OCI-M2 (cell line): ENCODE results near the gene NLRP4.
"Not testable (repeated sequence)": the region's sequence is repeated elsewhere in the genome, so short reads cannot be mapped to it uniquely, and the experiment has no call there.

ENCODE experiments used
- DNase-seq: peaks from one replicate; lab custom pipeline; 2025; ENCODE audit not compliant: unreplicated experiment; lab: John Stamatoyannopoulos, UW

The NLRP4 gene

DNA sequence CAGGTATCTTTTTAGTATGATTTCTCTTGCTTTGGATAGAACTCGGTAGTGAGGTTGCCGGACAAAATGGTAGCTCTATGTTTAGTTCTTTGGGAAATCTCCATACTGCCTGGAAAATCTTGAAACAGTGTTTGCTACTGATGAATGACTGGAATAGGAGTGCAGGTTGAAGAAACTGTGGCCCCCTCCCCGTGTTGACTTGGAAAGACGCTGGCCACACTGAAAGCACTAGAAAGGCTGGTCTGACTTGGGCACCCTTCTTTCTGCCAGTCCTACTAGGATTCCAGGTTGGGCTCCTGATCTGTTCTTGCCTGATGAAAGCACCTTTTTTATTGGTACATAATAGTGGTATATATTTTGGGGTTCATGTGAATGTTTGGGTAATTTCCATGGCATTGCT is 46.3 kb downstream of the NLRP4 start:
- DNase-seq = no peak

DNA sequence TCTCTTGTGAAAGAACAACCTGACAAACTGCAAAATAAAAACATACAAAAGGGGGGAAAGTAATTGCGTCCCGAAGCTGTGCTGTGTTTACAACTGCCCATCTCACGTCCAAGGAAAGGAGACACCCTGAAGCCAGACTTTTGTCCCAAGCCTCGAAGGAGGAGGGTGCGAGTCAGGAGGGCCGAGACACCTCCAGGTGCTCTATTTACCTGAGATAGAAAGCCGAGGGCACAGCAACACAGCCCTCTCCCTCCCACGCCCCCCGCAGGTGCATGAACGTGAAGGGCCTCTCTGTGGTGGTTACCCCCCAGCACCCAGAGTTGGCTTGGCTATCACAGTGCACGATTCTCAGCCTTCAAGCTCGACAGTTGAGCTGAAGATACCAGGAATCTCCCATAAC is 62.6 kb downstream of the NLRP4 start:
- no peak for DNase-seq

DNA sequence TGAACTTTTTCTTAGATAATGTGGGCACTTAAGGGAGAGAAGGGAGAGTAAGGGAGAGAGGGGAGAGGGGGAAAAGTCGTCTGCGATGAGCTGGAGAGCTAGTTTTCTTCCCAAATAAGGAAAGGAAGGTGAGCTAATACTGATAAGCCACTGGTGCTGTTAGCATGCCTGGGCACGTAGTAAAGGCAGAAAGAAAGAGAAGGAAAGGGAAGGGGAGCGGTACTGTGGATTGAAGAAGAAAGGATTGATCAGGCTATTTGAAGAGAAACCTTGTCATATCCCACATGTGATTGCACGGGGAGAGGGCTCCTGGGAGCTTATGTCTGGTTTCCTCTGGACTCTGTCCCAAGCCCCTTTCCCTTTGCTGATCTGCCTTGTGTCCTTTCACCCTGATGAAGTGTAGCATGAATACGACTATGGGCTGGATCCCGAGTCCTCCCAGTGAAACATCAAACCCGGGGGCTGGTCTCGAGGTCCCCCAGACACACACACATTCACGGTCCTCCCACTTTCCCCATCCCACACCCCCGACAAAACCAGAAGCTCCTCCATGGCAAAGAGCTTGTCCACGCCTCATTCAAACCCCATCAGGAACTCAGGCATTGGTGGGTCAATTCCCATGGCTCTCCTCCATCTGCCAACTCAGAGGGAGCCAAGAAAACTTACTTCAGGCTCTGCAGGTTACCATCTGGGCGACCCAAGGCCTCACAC is 65.2 kb downstream of the NLRP4 start:
- no peak for DNase-seq

DNA sequence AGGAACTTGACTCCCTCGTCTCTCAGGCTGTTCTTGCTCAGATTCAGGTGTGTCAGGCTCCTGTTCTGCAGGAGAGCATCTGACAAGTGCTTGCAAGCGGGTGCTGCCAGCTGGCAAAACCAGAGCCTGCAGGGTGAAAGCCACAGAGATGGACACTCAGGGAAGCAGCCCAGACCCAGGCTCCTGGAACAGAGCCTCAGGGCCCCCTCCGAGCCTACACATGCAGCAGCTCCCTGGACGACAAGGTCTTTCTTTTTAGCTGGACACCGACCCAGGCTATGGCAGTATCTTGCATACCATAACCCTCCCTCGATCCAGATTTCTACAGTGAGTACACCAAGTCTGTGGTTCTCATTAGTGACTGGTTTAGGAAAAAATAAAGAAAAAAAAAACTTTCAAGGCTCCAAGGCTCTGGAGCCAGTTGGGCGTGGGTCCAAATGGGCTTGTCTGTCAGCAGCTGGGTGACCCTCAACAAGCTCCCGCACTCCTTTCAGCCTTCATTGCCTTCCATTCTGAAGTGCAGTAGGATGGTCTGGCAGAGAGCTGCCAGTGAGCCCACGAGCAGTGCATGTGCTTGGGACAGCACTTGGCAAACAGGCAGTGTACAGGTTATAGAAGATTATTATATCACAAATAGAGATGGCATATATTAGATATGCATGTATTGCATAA is 65.9 kb downstream of the NLRP4 start:
- no peak for DNase-seq

DNA sequence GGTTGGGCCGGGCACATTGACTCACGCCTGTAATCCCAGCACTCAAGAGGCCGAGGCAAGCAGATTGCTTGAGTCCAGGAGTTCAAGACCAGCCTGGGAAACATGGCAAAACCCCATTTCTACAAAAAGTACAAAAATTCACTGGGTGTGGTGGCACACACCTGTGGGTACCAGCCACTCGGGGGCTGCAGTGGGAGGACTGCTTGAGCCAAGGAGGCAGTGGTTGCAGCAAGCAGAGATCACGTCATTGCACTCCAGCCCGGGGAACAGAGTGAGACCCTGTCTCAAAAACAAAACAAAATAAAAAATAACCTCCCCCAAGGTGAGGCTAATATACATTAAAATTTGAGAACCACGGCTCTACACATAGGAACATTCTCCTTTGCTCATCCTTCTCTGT is 70.9 kb downstream of the NLRP4 start:
- no peak for DNase-seq

DNA sequence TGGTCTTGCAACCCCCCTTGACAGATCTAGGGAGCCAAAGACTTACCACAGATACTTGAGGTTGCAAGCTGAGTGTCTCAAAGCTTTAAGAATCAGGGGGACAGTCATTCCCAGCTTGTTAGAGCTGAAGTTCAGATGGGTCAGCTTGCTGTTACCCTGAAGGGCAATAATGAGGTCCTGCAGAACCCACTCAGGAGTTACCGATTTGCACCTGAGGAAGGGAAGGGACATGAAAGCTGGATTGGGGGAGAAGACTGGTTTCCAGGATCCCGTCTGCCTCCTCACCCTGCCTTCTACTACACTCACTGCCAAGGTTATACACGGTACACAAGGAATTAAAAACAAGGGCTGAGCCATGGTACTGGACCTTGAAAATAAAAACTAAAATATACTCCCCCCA is 71.4 kb downstream of the NLRP4 start:
- DNase-seq = no peak

DNA sequence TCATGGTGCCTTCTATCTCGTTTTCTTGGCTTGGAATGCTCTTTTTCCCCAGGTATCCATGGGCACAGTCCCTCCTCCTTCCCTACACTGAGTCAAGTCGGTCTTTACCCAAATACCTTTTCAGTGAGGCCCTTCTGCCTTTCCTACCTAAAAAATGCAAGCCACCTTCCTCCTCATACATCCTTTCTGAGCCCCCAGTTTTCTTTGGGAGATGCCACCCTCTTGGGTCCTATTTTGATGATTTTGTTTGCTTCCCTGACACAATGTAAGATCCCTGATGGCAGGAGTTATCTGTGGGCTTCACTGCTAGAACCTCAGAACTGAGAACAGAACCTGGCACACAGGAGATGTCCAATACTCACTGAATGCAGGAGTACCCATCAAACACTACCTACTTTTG is 73.5 kb downstream of the NLRP4 start:
- DNase-seq = no peak

DNA sequence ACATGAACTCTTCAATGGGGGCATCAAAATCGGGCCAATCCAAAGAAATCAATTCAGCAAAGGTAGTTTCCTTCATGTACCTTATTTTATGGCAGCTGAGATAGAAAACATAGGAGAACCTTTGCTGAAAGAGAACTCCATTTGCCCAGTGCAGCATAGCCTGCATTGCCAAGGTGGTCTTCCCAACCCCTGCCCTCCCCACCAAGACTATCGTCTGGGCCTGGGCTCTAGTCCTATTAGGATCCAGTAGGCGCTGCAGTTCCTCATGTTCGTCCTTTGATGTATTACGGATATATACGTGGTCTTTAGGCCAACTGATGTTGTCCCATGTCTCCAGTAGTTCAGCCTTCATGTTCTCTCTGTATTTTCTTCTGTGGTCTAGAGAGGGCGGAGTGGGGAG is 76.6 kb downstream of the NLRP4 start:
- DNase-seq = no peak

DNA sequence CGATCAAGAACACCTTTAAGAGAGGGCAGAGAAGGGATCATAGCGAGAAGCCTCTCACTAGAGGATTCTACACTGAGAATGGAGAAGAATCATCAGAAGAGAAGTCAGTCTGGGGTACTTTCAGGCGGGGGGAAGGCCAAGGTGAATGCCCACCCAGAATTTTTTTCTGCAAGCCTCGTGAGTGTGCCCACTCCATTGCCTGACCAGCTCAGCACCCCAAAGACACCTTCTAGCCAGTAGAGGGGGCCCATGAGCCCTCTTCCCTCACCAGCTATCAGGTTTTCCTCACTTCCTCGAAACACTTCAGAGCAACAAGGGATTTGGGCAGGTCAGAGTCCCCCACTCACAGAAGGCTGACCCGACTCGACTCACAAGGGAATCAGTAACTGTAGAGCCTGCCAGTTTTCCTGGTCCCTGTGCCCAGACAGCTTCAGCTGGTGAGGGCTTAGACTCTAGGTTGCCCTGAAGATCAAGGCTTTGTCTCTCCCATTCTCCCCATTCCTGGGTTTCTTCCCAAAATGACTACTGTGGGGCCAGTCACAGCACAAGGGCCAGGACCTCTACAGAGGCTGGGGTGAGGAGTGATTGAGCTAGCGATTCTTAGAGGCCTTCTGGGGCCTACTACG is 77.4 kb downstream of the NLRP4 start:
- no peak for DNase-seq

DNA sequence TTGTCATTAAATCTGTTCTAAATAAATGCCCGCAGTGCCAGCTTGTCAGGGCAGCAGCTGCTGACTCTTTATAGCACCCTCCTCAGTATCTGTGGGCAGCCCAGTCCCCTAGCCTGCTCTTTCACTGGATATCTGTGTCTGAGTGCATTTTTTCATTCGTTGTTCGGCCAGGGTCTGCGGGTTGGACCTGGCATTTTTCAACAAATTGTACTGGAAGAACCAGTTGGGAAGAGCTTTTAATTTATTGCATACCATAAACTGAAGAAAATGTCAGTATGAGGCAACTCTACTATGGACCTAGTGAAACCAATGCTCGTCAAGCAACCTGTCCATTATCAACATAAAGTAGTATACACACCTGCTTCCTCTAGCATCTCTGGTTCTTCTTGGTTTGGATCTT is 87.2 kb downstream of the NLRP4 start:
- no peak for DNase-seq

DNA sequence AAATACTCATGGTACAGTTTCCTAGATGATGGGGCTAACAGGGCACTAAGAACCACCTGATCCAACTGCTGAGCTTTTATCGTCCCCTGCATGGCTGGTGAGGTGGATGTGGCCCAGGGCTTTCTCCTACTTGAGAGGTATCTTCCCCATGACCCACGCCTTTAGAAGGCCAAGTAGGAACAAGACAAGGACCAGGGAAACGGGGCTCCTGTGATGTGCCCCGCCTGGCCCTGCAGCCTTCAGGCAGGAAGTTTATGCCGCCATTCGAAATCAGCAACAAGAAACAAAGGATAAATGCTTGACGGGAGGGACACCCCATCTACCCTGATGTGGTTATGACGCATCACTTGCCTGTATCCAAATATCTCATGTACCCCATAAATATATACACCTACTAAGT is 91.7 kb downstream of the NLRP4 start:
- DNase-seq = no peak

DNA sequence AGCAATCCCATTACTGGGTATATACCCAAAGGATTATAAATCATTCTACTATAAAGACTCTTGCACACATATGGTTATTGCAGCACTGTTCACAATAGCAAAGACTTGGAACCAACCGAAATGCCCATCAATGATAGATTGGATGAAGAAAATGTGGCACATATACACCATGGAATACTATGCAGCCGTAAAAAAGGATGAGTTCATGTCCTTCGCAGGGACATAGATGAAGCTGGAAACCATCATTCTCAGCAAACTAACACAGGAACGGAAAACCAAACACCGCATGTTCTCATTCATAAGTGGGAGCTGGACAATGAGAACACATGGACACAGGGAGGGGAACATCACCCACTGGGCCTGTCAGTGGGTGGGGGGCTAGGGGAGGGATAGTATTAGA is 92.9 kb downstream of the NLRP4 start:
- DNase-seq = not testable (repeated sequence)

DNA sequence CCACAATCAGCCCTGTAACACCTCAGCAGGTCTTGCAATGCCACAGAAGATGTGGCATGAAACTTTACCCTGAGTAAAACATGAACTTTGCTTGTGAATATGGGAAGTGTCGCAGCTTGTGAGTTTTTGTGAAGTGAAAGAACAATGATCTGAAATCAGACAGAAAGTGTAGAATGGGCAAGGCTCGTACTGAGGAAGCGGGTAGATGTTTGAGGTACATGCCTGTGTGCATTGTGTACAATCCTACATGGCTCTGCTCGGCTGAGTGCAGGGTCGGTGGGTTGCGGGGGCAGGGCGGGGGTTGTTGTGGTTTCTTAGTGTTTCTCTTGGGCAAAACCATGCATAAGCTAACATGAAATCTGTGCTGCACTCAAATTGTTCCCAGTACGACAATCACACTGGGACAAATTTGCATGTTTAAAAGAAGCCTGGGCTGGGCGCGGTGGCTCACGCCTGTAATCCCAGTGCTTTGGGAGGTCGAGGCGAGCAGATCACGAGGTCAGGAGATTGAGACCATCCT is 94.7 kb downstream of the NLRP4 start:
- no peak for DNase-seq
